GM19468 (cell line): ENCODE data around the gene WRAP53.
"Not testable (repeated sequence)": the region's sequence is repeated elsewhere in the genome, so short reads cannot be mapped to it uniquely, and the experiment has no call there.

Experiments used
- ATAC-seq: cut with Tn5 transposase; IDR thresholded peaks from one replicate; pipeline ENCODE4 v1.9.1; 2021; ENCODE audit warnings: mild to moderate bottlenecking, moderate library complexity, moderate number of reproducible peaks; ENCODE audit not compliant: unreplicated experiment; ENCODE audit errors: extremely low read depth

WRAP53 gene

DNA sequence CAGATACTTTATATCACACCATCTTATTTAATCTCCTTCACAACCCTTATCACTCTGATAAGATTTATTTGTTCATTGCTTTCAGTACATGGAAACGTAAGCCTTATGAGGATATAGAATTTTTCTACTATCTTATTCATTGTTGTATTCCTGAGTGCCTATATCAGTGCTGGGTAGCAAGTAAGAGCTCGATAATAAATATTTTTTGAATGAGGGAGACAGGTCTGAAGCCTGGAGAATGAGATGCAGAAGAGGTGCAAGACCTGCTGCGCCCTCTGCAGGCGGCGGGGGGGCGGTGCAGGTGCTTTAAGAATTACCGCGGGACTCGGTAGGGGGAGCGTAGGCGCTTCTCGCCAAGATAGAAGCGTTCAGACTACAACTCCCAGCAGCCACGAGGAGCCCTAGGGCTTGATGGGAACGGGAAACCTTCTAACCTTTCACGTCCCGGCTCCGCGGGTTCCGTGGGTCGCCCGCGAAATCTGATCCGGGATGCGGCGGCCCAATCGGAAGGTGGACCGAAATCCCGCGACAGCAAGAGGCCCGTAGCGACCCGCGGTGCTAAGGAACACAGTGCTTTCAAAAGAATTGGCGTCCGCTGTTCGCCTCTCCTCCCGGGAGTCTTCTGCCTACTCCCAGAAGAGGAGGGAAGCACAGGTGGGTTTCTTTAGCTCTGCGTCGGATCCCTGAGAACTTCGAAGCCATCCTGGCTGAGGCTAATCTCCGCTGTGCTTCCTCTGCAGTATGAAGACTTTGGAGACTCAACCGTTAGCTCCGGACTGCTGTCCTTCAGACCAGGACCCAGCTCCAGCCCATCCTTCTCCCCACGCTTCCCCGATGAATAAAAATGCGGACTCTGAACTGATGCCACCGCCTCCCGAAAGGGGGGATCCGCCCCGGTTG, at the start of gene WRAP53:
TSS of gene WRAP53 (plus strand) at position 570 of the 900 bp plus-strand sequence. CDS start at position 742, 172 bp downstream.
- peak; percentile 75 for ATAC-seq

DNA sequence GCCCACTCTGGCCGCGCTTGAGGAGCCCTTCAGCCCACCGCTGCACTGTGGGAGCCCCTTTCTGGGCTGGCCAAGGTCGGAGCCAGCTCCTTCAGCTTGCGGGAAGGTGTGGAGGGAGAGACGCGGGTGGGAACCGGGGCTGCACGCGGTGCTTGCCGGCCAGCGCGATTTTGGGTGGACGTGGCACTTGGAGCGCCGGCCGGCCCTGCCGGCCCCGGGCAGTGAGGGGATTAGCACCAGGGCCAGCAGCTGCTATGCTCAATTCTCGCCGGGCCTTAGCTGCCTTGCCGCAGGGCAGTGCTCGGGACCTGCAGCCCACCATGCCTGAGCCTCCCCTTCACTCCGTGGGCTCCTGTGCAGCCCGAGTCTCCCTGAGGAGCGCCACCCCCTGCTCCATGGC, 47.5 kb upstream of the WRAP53 start:
- ATAC-seq: no peak

DNA sequence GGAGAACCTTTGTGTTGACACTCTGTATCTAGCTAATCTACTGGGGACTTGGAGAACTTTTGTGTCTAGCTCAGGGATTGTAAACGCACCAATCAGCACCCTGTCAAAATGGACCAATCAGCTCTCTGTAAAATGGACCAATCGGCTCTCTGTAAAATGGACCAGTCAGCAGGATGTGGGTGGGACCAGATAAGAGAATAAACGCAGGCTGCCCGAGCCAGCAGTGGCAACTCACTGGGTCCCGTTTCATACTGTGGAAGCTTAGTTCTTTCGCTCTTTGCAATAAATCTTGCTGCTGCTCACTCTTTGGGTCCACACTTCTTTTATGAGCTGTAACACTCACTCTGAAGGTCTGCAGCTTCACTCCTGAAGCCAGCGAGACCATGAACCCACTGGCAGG, 46.6 kb upstream of the WRAP53 start:
- not testable (repeated sequence) for ATAC-seq

DNA sequence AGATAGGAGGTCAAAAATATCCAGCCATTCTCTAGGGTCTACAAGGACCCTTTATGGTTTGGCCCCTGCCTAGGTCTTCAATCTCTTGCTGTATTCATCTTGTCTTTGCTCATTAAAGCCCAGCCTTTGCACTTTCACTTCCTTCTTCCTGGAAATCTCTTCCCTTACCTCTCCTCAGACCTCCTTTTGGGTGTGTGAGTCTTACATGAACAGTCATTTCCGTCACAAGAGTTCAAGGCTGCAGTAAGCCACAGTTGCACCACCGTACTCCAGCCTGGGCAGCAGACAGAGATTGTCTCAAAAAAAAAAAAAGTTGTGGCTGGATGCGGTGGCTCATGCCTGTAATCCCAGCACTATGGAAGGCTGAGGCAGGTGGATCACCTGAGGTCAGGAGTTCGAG, 43.5 kb upstream of the WRAP53 start:
- no peak for ATAC-seq

DNA sequence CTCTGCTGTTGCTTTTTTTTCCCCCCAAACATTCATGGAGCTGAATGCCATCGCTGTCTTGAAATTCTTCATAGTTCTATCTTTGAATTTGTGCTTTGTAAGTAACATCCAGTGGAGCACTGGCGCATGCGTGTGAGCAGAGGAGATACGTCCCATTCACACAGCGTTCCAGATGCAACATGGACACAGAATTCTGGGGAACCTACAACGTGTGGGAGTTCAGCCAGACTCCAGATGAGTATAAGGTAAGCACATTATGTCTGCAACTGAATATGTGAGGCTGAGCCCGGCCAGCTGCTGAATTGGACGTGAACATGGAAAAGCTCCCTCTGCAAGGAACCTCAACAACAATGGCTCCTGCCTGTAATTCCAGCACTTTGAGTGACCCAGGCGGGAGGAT, 41.8 kb upstream of the WRAP53 start:
- no peak for ATAC-seq

DNA sequence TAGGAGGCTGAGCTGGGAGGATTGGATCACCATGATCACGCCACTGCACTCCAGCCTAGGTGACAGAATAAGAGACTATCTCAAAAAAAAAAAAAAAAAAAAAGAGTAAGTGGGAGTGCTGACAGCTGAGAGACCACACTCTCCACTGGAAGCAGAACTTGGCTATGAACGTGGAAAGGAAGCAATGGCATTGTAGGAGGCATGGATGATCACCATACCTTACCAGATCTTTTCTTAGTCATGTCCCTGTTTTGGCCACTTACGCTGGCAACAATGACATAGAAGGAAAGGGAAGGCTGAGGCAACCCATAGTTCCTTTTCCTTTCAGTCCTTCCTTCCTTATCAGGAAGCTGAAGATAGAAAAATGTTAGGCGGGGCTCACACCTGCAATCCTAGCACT, 41.3 kb upstream of the WRAP53 start:
- no peak for ATAC-seq

DNA sequence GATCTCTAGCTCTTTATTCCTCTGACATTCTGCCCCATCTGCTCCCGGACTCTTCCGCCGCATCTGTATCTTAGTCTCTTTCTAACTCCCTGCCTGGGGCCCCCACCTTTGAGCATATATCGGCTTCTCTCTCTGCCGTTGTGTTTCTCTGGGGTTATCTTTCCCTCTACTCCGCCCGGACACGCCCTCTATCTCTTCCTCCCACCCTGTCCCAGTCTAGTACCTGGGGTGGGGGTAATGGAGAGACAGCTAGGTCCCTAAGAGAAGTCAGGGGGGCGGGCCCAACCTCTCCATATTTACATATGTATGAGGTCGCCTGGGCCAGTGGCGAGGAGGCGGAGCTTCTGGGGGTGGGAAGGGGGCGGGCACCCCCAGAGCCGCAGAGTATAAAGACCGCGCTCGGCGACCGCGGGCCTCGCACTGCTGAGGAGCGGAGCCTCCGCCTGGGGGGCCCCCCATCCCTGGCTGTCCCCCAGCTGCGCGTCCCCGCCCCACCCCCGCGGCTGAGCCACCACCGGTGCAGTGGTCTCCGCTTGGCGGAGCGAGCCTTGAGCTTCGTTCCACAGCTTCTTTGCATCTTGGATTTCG, 37.7 kb upstream of the WRAP53 start, which contains the start of gene ATP1B2:
TSS of gene ATP1B2 (plus strand) at position 418 of the 588 bp plus-strand sequence. CDS start 593 bp downstream, outside the sequence.
- ATAC-seq: no peak

DNA sequence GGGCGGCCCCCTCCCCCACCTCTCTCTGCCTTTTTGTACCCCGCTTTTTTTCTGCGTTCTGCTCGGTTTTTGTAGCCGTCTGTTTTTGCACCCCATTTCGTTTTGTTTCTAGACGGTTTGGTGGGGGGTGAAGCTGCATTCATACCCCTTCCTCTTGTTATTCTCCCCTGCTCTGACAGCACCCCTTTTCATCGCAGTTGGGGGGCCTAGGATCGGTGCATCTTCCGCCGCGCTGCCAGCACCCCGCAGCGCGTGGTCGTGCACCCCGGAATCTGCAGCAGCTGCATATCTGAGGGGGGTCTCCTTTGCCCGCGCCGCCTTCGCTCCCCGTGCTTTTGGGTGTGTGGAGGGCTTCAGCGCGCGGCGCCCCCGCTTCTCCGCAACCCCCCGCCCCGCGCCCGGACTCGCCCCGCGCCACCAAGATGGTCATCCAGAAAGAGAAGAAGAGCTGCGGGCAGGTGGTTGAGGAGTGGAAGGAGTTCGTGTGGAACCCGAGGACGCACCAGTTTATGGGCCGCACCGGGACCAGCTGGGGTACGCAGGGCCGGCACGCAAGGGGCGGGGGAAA, 37.1 kb upstream of the WRAP53 start:
- ATAC-seq: no peak

DNA sequence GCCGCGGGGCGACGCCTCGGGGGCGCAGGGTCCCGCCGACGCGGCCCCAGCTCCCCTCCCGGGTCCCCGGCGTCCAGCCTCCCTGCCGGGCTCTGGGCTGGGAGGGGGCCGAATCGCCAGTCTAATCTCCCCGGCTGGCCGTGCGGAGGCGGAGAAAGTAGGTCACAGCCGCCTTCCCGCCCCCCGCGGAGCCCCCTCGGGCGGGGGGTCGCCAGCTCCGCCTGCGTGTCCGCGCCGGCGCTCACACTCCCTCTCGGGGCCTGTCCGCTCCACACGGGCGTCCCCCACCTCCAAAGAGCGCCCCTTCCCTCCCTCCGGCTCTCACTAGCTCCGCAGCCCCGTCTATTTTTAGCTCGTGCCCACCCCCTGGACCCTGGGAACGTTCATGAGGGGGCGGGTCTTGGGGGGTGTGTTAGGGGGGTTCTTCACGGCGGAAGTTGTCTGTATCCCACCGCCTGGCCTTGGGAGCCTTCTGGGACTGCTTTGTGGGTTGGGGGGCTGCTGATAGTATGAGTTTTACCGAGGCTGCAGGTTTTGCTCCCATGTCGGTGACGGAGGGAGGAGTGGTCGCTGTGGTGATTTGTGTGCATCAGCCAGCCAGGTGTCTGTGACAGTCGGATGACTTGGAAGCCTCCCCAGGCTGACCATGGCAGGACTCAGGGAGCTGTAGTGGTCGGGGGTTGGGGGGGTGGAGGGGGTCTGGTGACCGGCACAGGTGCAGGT, 36.5 kb upstream of the WRAP53 start:
- no peak for ATAC-seq

DNA sequence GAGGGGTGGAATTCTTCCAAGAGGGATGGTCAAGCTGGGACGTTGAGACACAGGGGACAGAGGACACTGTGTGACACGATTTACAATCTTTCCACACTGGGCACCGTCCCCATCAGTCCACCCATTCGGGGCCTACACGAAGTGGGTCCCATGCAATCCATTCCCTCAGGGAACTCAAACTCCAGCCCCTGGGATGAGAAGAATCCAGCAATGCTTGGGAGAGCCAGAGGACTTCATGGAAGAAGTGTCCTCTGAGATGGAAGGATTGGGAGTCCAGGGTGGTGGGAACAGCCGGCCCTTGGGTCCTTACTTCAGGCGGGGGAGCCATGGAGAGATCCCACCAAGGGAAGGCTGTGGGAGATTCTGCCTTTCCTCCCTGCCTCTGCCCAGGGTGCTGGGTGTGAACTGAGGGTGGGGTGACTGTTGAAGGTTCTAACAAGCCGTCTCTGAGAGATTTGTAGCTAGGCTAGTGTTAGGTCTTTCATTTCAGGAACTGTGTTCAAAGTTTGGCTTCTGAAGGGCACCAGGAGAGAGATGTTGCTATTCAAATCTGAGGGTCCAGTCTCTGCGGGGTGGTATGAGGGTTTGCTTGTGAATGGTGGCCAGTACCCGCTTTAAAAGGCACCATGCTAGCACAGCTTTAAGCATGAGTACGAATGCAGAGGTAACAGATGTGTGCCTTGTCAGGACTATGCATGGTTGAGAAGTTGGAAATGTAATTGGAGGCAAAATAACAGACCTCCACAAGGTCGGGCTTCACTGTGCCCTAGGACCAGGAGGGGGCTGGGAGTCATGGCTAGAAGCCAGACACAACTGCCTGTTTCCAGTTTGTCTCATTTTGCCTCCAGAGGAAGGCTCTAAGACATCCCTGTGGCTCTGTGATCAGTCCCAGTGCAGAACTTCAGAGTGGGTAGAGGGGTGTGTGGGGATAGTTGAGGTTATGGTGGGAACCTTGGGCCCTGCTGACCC, 35.6 kb upstream of the WRAP53 start:
- no peak for ATAC-seq

DNA sequence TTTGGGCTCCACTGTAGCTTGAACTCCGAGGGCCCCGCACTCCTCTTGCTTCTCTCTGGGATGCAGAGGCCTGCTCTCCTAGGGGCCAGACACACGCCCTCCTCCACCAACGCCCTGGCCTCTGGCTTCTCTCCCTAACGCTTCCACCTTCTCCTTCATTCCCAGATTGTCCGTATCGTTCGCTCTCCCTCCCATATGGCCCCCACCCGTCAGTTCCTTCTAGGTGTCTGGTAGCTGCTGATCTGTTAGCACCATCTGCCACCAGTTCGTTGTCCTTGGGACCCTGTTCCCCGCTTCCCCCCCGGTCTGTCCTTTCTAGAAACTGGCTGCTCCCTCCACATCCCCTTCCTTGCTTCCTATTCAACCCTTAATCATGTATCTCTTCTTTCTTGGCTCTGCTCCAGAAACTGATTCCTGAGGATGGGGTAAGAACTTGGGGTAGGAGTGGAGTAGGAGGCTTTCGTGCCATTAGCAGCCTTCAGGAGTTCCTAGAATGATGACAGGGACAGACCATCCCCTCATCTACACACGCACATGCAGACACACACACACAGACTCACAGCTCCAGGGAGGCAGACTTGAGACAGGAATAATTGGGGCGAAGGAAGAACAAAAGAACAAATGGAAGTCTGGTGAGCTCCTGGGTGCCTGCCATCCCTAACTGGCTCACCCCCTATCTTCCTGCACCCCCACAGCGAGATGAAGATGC, 33.3 kb upstream of the WRAP53 start:
- no peak for ATAC-seq

DNA sequence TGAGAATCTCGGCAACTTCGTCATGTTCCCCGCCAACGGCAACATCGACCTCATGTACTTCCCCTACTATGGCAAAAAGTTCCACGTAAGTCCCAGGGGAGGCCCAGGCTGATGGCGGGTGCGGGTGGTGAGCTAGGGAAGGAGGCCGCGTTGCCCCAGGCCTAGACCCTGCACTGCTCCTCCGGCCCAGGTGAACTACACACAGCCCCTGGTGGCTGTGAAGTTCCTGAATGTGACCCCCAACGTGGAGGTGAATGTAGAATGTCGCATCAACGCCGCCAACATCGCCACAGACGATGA, 32.8 kb upstream of the WRAP53 start:
- ATAC-seq: no peak

DNA sequence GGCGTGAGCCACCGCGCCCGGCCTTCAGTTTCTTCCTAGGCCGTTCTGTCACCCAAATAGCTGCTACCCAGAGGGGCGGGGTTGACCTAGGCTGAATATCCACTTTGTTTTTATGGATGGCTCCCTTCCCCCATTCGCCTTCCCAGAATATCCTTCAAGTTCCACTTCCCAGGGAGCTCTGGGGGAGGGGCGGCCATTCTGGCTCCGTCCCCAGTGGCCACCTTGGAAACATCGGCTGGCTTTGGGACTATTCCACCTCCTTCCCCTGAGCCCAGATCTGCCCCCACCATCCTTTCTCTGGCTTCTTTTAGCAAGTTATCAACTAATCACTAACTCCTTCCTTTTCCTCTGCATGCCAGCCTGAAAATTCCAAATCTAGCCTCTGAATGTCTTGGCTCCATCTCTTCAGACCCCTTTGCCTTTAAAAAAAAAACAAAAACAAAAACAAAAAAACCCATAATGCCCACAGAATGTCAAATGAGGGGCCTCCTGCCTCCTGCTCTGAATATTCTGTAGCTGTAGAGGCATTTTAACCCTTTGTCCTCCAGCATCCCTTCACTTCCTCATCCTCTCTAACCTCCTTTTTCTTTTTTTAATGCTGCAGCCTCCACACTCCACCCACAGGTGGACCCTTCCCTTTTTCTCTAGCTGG, 31.2 kb upstream of the WRAP53 start:
- no peak for ATAC-seq

DNA sequence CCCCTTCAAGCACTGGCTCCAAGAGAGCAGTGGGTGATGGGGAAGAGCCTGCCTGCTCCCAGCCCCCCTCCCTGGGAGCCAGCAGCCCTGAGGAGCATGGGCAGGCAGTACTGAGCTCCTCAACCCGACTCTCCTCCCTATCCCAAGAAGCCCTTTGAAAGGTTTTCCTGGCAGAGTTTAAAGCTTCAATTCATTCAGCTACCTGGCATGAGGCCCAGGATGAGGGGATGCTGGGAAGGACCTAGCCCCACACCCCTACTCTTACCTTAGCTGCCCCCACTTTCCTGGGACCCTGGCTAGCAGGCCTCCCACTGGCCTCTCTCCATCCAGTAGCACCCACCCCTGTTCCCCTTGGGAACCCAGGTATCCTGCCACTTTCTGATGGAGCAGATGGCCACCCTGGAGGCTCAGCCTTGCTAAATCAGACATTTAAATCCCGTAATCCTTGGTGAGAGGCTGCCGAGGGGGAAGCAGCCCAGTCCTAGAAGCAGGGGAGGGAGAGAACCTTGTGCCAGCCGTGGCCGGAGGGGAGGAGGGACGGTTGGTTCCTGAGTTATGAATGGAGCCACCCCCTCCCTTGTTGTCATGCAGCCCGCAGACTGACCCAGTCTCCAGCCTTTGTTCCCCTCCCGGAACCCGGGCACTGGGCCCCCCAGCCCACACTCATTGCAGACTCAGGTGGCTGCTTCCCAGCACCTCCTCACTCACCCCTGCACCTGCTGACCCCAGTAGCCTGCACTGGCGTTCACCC, 20.4 kb upstream of the WRAP53 start:
- ATAC-seq: no peak

DNA sequence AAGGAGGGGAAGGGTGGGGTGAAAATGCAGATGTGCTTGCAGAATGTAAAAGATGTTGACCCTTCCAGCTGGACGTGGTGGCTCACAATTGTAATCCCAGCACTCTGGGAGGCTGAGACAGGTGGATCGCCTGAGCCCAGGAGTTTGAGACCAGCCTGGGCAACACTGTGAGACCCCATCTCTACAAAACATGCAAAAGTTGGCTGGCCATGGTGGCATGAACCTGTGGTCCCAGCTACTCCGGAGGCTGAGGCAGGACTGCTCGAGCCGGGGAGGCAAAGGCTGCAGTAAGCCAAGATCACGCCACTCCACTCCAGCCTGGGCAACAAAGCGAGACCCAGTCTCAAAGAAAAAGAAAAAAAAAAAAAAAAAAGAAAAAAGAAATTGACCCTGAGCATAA, 19.8 kb upstream of the WRAP53 start:
- ATAC-seq: no peak

DNA sequence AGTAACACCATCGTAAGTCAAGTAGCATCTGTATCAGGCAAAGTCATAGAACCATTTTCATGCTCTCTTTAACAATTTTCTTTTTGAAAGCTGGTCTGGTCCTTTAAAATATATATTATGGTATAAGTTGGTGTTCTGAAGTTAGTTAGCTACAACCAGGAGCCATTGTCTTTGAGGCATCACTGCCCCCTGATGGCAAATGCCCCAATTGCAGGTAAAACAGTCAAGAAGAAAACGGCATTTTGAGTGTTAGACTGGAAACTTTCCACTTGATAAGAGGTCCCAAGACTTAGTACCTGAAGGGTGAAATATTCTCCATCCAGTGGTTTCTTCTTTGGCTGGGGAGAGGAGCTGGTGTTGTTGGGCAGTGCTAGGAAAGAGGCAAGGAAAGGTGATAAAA, 15.0 kb upstream of the WRAP53 start:
- ATAC-seq: no peak

DNA sequence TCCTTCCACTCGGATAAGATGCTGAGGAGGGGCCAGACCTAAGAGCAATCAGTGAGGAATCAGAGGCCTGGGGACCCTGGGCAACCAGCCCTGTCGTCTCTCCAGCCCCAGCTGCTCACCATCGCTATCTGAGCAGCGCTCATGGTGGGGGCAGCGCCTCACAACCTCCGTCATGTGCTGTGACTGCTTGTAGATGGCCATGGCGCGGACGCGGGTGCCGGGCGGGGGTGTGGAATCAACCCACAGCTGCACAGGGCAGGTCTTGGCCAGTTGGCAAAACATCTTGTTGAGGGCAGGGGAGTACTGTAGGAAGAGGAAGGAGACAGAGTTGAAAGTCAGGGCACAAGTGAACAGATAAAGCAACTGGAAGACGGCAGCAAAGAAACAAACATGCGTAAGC, 13.3 kb upstream of the WRAP53 start:
- ATAC-seq: no peak

DNA sequence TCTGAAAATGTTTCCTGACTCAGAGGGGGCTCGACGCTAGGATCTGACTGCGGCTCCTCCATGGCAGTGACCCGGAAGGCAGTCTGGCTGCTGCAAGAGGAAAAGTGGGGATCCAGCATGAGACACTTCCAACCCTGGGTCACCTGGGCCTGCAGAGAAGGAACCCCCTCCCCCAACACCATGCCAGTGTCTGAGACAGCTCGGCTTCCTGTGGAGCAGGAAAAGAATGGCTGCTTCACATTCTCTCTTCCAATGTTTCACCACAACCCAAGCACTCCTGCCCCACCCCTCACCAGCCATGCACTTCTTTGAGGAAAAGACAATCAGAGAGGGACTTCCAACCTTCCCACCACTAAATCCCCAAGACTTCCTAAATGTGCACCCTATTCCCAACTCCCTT, 11.7 kb upstream of the WRAP53 start:
- ATAC-seq: no peak
